Breast epithelium (tissue), 3 donors: Measurements from ENCODE around the gene HOXB7.

Source experiments
- CTCF ChIP-seq, 3 donors: fragments of 450-650 bp; IDR thresholded peaks; one replicate each; pipeline ENCODE4 v1.5.1; 2016 to 2017; ENCODE audit warnings: antibody characterized with exemption in 3 of 3, mild to moderate bottlenecking in 3 of 3, moderate library complexity in 3 of 3
- POLR2A ChIP-seq: fragments of 450-650 bp; IDR thresholded peaks from one replicate; pipeline ENCODE4 v1.6.1; 2016; ENCODE audit warnings: antibody characterized with exemption, mild to moderate bottlenecking, moderate library complexity
- POLR2AphosphoS5 ChIP-seq, 3 donors: sonication (generic); formaldehyde crosslinking; IDR thresholded peaks; one replicate each; pipeline ENCODE4 v1.6.1; 2017; ENCODE audit warnings: antibody characterized with exemption in 3 of 3

DNA sequence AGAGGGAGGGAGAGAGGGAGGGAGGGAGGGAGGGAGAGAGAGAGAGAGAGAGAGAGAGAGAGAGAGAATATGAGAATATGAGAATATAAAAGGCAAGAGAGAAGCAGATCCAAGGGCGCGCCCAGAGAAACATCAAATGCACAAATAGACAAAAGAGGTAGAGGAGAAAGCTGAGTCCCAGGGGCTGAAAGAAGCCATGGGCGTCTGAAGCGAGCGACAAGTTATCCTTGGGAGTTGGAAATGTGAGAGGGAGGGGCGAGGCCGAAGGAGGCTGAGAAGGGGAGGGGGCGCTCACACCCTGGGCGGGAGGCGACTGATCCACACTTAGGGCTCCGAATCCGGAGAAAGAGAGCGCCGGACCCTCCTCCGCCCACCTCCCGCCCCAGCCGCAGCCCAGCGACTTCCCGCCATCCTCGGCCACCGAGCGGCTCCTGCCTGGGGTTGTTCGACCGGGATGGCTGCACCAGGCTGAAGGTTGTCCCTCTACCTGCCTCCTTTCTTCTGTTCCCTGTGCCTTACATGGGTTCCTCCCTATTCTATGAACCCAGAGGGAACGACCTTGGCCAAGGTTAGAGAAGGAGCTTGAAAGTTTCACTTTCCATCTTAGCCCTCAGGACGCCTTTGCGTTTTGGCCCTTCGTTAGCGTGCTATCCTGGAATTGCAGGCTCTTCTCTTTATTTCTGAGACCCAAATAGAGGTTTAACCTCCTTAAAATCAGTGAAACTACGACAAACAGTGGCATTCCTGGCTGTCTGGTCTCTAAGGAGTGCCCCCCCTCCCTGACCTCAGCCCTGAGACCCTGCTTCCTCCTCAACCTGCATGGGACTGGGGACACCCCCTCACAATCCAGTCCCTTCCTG lies 36.5 kb upstream of the HOXB7 start:
- TF ChIP-seq CTCF (IDR thresholded peaks at IDR 0.05) = no peak
- TF ChIP-seq POLR2AphosphoS5 (IDR thresholded peaks at IDR 0.05) = no peak
- TF ChIP-seq POLR2A = no peak
